Coronary artery (tissue), 2 donors: ENCODE results near the gene LIF.

ENCODE experiments used
- DNase-seq: peaks from one replicate; pipeline ENCODE4 v3.0.0-alpha.2; 2017; ENCODE audit warnings: low spot score
- H3K27ac ChIP-seq, 2 donors: fragments of 200-600 bp; sonication (generic); one replicate each; pipeline ENCODE4 v1.5.1; 2016 to 2019
- H3K4me3 ChIP-seq: fragments of 200-600 bp; sonication (generic); 2 replicates; pipeline ENCODE4 v1.5.1; 2016; ENCODE audit warnings: mild to moderate bottlenecking, moderate library complexity
- CTCF ChIP-seq: fragments of 200-600 bp; sonication (generic); IDR thresholded peaks from one replicate; pipeline ENCODE4 v1.5.1; 2019; ENCODE audit warnings: antibody characterized with exemption

LIF gene

GRCh38 chr22:30292069-30292970, 45.8 kb upstream of the LIF start:
- Histone ChIP-seq H3K4me3 (no peak overlapping the region), H3K27ac (peak overlapping the region; percentile 80 to 95)
- no peak for TF ChIP-seq CTCF
- no peak for DNase-seq

GRCh38 chr22:30291058-30291892, 44.7 kb upstream of the LIF start:
- DNase-seq, result peak; percentile 91
- no peak for TF ChIP-seq CTCF
- H3K4me3 ChIP-seq, result peak overlapping the region; percentile 95
- peak overlapping the region; percentile 80 to 95 for H3K27ac ChIP-seq

GRCh38 chr22:30290342-30291057, 43.9 kb upstream of the LIF start:
- TF ChIP-seq CTCF, result no peak
- DNase-seq, result no peak
- H3K4me3 ChIP-seq, result peak overlapping the region; percentile 95
- H3K27ac ChIP-seq, result peak overlapping the region; percentile 80 to 95

DNA sequence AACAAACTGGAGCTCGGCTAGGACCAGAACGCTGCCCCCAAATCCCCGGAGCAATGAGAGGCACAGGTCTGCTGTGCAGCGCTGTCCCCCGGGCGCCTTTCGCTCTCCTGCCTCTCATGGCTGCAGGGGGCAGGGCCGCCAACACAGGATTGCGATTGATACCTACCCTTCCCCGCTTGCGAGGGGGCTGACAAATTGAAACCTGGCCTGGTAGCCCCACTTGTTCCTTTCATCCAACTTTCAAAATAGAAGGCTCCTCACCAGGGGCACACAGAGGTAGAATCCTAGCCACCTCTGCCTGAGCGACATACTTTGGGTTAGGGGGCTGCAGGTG, 43.4 kb upstream of the LIF start:
- Histone ChIP-seq H3K4me3 (peak overlapping the region; percentile 95), H3K27ac (peak overlapping the region; percentile 80 to 95)
- no peak for DNase-seq
- no peak for TF ChIP-seq CTCF

- TF ChIP-seq CTCF, result no peak
- H3K4me3 ChIP-seq, result peak within 1 kb of the TSS; percentile 95
- peak; percentile 99 for DNase-seq
- H3K27ac ChIP-seq, result peak within 1 kb of the TSS; percentile 87 to 95
These were observed 42.8 kb upstream of the LIF start, which contains the start of gene CASTOR1 for GRCh38 chr22:30289141-30289979. Gene CASTOR1 (minus strand): TSS chr22:30289505. CDS start chr22:30289497, 8 bp downstream.

GRCh38 chr22:30288419-30289140, 42.0 kb upstream of the LIF start:
- no peak for TF ChIP-seq CTCF
- DNase-seq, result no peak
- Histone ChIP-seq H3K4me3 (peak overlapping the region; percentile 95), H3K27ac (peak overlapping the region; percentile 87 to 95)
